Tibial nerve (tissue), 4 donors: Measurements from ENCODE around the gene CHCHD1.

ENCODE experiments used
- EP300 ChIP-seq, 2 donors: sonication (generic); formaldehyde crosslinking; IDR thresholded peaks; one replicate each; pipeline ENCODE4 v1.6.1; 2017; ENCODE audit warnings: antibody characterized with exemption in 2 of 2, mild to moderate bottlenecking in 1 of 2
- POLR2A ChIP-seq, 2 donors: fragments of 450-650 bp; IDR thresholded peaks; one replicate each; pipeline ENCODE4 v1.6.1; 2017; ENCODE audit warnings: antibody characterized with exemption in 2 of 2, mild to moderate bottlenecking in 2 of 2, moderate library complexity in 2 of 2
- TF ChIP-seq, protein P1 (sequence below), 5 experiments: fragments of 200-600 bp in 3 of 5; fragments of 450-650 bp in 2 of 5; sonication (generic) in 3 of 5; IDR thresholded peaks; one replicate each; pipeline ENCODE4 v1.5.1; 2016 to 2019; ENCODE audit warnings: antibody characterized with exemption in 5 of 5, mild to moderate bottlenecking in 3 of 5, moderate library complexity in 2 of 5

DNA sequence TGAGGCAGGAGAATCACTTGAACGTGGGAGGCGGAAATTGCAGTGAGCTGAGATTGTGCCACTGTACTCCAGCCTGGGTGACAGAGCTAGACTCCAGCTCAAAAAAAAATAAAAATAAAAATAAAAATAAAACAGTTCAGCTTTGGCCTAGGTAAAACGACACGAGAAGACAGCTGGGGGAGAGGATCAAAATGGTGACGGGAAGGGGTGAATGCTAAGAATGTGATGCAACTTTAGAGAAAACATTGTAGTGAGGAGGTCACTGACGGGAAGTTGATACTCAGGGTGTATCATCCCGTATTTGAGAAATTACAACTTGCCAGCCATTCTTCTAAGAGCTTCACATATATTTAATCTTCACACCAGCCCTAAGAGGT, 28.5 kb downstream of the CHCHD1 start:
- TF ChIP-seq, protein P1, sequence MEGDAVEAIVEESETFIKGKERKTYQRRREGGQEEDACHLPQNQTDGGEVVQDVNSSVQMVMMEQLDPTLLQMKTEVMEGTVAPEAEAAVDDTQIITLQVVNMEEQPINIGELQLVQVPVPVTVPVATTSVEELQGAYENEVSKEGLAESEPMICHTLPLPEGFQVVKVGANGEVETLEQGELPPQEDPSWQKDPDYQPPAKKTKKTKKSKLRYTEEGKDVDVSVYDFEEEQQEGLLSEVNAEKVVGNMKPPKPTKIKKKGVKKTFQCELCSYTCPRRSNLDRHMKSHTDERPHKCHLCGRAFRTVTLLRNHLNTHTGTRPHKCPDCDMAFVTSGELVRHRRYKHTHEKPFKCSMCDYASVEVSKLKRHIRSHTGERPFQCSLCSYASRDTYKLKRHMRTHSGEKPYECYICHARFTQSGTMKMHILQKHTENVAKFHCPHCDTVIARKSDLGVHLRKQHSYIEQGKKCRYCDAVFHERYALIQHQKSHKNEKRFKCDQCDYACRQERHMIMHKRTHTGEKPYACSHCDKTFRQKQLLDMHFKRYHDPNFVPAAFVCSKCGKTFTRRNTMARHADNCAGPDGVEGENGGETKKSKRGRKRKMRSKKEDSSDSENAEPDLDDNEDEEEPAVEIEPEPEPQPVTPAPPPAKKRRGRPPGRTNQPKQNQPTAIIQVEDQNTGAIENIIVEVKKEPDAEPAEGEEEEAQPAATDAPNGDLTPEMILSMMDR (IDR thresholded peaks at IDR 0.05), result no peak
- TF ChIP-seq POLR2A (IDR thresholded peaks at IDR 0.05) (no peak), EP300 (IDR thresholded peaks at IDR 0.05) (no peak)
